Measurements from ENCODE around the gene KDM4D.

KDM4D gene

DNA sequence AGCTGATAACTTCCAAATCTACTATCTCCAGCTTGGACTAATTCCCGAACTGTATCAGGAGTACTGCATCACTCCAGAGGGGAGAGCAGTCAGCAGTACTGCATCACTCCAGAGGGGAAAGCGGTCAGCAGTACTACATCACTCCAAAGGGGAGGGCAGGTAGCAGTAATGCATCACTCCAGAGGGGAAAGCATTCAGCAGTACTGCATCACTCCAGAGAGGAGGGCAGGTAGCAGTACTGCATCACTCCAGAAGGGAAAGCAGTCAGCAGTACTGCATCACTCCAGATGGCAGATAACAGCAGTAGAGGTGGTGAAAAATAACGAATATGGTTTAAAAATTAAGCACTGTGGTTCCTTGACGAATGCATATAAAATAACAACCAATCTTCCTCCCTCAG is 8.6 kb upstream of the KDM4D start:
- POLR2A ChIA-PET: no interaction called here
- TF ChIP-seq, protein P1, sequence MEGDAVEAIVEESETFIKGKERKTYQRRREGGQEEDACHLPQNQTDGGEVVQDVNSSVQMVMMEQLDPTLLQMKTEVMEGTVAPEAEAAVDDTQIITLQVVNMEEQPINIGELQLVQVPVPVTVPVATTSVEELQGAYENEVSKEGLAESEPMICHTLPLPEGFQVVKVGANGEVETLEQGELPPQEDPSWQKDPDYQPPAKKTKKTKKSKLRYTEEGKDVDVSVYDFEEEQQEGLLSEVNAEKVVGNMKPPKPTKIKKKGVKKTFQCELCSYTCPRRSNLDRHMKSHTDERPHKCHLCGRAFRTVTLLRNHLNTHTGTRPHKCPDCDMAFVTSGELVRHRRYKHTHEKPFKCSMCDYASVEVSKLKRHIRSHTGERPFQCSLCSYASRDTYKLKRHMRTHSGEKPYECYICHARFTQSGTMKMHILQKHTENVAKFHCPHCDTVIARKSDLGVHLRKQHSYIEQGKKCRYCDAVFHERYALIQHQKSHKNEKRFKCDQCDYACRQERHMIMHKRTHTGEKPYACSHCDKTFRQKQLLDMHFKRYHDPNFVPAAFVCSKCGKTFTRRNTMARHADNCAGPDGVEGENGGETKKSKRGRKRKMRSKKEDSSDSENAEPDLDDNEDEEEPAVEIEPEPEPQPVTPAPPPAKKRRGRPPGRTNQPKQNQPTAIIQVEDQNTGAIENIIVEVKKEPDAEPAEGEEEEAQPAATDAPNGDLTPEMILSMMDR (IDR thresholded peaks at IDR 0.05; ENCODE audit: insufficient read depth, low read length, missing control alignments): no peak
- no peak overlapping the region for H3K4me3 ChIP-seq (ENCODE audit: low read depth, low read length)
- CTCF ChIA-PET: interaction anchor here (0.9 to 7.1 kb wide), 3 partner anchors 14 to 341 kb away, joined by 3 to 171 read pairs (median 4); no protein-coding TSS in a partner anchor
- no peak for DNase-seq (ENCODE audit: low read depth, low spot score)

DNA sequence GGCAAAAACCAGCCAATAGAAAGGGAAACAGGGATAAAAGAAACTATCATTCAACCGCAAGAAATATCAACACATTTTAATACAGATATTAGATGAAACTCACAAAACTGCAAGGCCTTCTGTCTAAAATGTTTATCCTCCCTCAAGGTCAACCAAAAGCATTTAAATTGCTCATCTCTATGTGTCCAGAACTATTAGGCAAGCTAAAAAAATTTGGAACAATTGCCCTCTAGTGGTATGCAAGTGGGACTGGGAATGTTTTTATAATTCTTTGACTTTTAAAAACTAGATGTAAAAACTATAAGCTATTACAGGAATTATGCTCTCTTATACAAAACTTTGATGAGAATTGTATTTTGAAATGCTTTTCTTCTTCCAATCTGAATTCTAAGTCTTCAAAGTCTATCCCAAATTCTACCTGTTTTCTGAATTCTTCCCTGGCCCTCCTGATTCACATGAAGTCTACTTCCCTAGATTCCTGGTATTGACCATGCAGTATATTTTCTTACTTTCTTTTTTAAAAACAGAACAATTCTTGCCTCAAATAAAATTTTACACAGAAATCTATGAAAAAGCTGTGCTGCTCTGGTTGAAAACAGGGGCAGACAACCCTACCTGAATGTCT is 5.1 kb upstream of the KDM4D start:
- TF ChIP-seq, protein P1 (IDR thresholded peaks at IDR 0.05; ENCODE audit: insufficient read depth, low read length, missing control alignments): peak; percentile 42
- no peak for DNase-seq (ENCODE audit: low read depth, low spot score)
- CTCF ChIA-PET: interaction anchor here (0.7 to 7.1 kb wide), 33 partner anchors 8 to 448 kb away, joined by 3 to 171 read pairs (median 4); no protein-coding TSS in a partner anchor
- H3K4me3 ChIP-seq (ENCODE audit: low read depth, low read length): no peak overlapping the region
- POLR2A ChIA-PET: interaction anchor here (1.3 kb wide), 1 partner anchor 174 kb away, joined by 4 read pairs; no protein-coding TSS in a partner anchor

DNA sequence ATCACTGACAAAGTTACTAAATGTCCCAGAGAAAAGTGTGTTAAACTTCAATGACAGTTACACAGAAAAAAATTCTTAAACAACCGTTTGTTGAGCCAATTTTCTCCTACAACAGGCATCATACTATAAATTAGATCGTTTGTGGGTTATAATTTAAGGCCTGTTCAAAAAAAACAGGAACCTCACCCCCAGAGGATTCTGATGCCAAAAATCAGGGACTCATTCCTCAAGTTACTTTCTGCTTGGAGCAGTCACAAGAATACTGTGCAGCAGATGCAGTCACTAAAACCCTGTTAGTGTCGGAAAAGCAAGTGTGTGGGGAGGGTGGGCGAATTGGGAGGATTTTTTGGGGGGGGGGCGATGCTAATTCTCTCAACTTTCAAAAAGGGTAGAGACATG is 810 bp upstream of the KDM4D start:
- TF ChIP-seq, protein P1 (IDR thresholded peaks at IDR 0.05; ENCODE audit: insufficient read depth, low read length, missing control alignments): no peak
- CTCF ChIA-PET: interaction anchor here (0.6 to 1.0 kb wide), 3 partner anchors 11 to 75 kb away, joined by 3 to 5 read pairs (median 3); no protein-coding TSS in a partner anchor
- H3K4me3 ChIP-seq (ENCODE audit: low read depth, low read length): peak overlapping the region; percentile 93
- no peak for DNase-seq (ENCODE audit: low read depth, low spot score)
- POLR2A ChIA-PET: interaction anchor here (1.0 to 1.2 kb wide), 2 partner anchors 12 to 62 kb away, joined by 3 to 4 read pairs; no protein-coding TSS in a partner anchor

DNA sequence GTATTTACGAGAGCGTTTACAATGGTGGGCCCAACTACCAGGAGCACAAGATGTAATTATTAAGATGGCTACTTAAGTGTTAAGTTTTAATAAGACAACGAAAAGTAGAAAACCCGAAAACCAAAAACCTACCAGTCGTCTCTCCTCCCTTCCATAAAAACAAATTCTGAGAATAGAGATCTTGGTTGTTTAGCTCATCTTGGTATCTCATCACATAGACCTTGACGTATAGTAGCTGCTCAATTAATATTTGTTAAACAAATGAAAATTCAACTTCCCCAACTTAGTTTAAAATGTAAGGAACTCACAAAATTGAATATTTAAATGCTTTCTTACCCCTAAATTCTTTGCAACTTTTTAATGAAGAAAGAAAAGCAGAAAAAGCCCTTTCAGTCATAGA is 669 bp downstream of the KDM4D start:
- DNase-seq (ENCODE audit: low read depth, low spot score): no peak
- POLR2A ChIA-PET: no interaction called here
- peak overlapping the region; percentile 93 for H3K4me3 ChIP-seq (ENCODE audit: low read depth, low read length)
- CTCF ChIA-PET: interaction anchor here (1.8 kb wide), 1 partner anchor 351 kb away, joined by 5 read pairs; no protein-coding TSS in a partner anchor
- TF ChIP-seq, protein P1 (IDR thresholded peaks at IDR 0.05; ENCODE audit: insufficient read depth, low read length, missing control alignments): no peak

DNA sequence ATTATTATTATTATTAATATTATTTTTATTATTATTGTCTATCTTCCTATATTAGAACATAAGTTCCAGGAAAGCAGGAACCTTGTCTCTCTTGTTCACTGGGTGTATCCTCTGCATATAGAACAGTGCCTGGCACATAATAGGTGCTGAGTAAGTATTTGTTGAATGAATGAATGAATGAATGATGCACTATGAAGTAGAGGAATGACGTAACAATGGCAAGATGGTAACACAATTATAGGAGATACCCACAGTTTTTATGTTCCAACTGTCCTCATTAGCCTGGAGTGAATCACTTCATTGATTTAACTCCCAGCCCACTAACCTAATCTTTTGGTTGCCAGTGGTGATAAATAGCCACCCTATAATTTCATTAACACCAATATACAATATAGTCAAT is 2.1 kb downstream of the KDM4D start:
- no peak overlapping the region for H3K4me3 ChIP-seq (ENCODE audit: low read depth, low read length)
- CTCF ChIA-PET: interaction anchor here (0.6 to 1.0 kb wide), 3 partner anchors 29 to 372 kb away, joined by 3 to 4 read pairs (median 3); no protein-coding TSS in a partner anchor
- DNase-seq (ENCODE audit: low read depth, low spot score): no peak
- POLR2A ChIA-PET: no interaction called here
- TF ChIP-seq, protein P1 (IDR thresholded peaks at IDR 0.05; ENCODE audit: insufficient read depth, low read length, missing control alignments): no peak

DNA sequence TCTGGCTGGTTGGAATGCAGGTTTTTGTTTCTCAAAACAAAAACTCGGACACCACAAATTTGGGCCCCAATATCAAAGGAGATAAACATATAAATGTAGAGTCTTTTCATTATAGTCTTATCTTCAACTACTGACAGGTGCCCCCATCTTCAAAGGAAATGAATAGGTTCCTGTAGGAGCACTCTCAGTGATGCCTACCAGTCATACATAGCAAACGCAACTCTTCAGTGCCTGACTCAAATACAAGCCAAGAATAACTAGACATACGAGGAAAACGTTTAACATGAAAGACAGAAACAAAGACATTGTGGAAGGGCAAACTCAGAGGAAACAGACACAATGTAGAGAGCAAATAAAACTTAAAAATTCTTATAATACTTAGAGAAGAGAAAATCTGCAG is 13.9 kb downstream of the KDM4D start:
- POLR2A ChIA-PET: no interaction called here
- CTCF ChIA-PET: no interaction called here
- TF ChIP-seq, protein P1 (IDR thresholded peaks at IDR 0.05; ENCODE audit: insufficient read depth, low read length, missing control alignments): no peak
- no peak overlapping the region for H3K4me3 ChIP-seq (ENCODE audit: low read depth, low read length)
- DNase-seq (ENCODE audit: low read depth, low spot score): no peak
